ENCODE results near the gene PDK2. TPM values are rescaled to one million over a fixed set of nuclear protein-coding genes. Genes with fewer than 3 reads are reported as not detected.
A peak's percentile ranks its signal among the peaks of the same experiment; 100 is the strongest.

PDK2 gene
- total and polyA plus RNA-seq, 9 of the 15 experiments (the other 6 are each of a cell fraction or from before 2014, with no cell fraction given), result 0.03 to 2.5 (median 1.4) TPM

DNA sequence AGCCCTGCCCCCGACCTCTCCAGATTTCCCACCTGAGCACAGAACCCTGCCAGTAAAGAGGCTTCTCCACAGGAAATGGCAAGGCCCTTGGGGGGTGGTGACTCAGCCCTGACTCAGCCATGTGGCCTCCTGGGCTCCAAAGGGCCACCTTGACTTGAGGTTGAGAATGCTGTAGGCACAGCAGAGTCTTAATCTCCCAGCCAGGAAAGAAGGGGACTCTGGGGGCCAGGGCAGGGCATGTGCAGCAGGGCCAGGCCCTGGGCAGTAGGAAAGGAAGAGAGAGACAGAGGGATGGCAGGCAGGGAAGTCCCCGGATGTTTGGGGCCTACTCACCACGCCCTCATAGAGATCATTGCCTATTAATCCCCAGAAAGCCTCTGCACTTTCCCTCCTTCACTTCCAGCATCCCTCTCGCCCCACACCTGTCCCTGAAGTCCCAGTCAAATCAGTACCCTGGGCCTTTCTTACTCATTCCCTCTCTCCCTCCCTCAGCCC, 44.0 kb upstream of the PDK2 start (continued):
- TF ChIP-seq, protein P1, sequence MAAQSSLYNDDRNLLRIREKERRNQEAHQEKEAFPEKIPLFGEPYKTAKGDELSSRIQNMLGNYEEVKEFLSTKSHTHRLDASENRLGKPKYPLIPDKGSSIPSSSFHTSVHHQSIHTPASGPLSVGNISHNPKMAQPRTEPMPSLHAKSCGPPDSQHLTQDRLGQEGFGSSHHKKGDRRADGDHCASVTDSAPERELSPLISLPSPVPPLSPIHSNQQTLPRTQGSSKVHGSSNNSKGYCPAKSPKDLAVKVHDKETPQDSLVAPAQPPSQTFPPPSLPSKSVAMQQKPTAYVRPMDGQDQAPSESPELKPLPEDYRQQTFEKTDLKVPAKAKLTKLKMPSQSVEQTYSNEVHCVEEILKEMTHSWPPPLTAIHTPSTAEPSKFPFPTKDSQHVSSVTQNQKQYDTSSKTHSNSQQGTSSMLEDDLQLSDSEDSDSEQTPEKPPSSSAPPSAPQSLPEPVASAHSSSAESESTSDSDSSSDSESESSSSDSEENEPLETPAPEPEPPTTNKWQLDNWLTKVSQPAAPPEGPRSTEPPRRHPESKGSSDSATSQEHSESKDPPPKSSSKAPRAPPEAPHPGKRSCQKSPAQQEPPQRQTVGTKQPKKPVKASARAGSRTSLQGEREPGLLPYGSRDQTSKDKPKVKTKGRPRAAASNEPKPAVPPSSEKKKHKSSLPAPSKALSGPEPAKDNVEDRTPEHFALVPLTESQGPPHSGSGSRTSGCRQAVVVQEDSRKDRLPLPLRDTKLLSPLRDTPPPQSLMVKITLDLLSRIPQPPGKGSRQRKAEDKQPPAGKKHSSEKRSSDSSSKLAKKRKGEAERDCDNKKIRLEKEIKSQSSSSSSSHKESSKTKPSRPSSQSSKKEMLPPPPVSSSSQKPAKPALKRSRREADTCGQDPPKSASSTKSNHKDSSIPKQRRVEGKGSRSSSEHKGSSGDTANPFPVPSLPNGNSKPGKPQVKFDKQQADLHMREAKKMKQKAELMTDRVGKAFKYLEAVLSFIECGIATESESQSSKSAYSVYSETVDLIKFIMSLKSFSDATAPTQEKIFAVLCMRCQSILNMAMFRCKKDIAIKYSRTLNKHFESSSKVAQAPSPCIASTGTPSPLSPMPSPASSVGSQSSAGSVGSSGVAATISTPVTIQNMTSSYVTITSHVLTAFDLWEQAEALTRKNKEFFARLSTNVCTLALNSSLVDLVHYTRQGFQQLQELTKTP (IDR thresholded peaks at IDR 0.05; ENCODE audit: low read depth in 1 of 2, partially characterized antibody in 2 of 2), result no peak
- no peak for TF ChIP-seq COPS2 (conservative IDR thresholded peaks at IDR 0.05)
- TF ChIP-seq, protein P2, sequence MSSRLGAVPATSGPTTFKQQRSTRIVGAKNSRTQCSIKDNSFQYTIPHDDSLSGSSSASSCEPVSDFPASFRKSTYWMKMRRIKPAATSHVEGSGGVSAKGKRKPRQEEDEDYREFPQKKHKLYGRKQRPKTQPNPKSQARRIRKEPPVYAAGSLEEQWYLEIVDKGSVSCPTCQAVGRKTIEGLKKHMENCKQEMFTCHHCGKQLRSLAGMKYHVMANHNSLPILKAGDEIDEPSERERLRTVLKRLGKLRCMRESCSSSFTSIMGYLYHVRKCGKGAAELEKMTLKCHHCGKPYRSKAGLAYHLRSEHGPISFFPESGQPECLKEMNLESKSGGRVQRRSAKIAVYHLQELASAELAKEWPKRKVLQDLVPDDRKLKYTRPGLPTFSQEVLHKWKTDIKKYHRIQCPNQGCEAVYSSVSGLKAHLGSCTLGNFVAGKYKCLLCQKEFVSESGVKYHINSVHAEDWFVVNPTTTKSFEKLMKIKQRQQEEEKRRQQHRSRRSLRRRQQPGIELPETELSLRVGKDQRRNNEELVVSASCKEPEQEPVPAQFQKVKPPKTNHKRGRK (tag; IDR thresholded peaks at IDR 0.05), result no peak
- TF ChIP-seq ZNF175 (CRISPR knock-in tag; IDR thresholded peaks at IDR 0.05; ENCODE audit: low read depth), result peak; percentile 88
- no peak for TF ChIP-seq MTF1 (CRISPR knock-in tag; IDR thresholded peaks at IDR 0.05; ENCODE audit: borderline replicate concordance)
- no peak for TF ChIP-seq HEY1 (CRISPR knock-in tag; IDR thresholded peaks at IDR 0.05; ENCODE audit: borderline replicate concordance)
- no peak for TF ChIP-seq BCOR (IDR thresholded peaks at IDR 0.05)
- TF ChIP-seq MTA3 (IDR thresholded peaks at IDR 0.05; ENCODE audit: borderline replicate concordance), result no peak
- no peak for TF ChIP-seq SMARCB1 (IDR thresholded peaks at IDR 0.05; ENCODE audit: insufficient read length, low read depth)
- no peak for TF ChIP-seq TSHZ1 (CRISPR knock-in tag; IDR thresholded peaks at IDR 0.05)
- TF ChIP-seq MYC (IDR thresholded peaks at IDR 0.05; ENCODE audit: low read depth, low read length), result no peak
- no peak for TF ChIP-seq MYC (CRISPR knock-in tag; IDR thresholded peaks at IDR 0.05; ENCODE audit: borderline replicate concordance, low read depth)
- TF ChIP-seq RCOR1 (IDR thresholded peaks at IDR 0.05; ENCODE audit: borderline replicate concordance in 1 of 2, low read depth in 2 of 2, low read length in 2 of 2), result 0 out of 4 replicates have a peak, but pooled peaks of 1 of the 2 experiments have one; percentile 14
- no peak for TF ChIP-seq U2AF1 (optimal IDR thresholded peaks at IDR 0.05; ENCODE audit: low read depth, low read length)
- no peak for TF ChIP-seq NCOA1 (IDR thresholded peaks at IDR 0.05; ENCODE audit: low read depth)
- TF ChIP-seq SMARCA4 (IDR thresholded peaks at IDR 0.05), result peak; percentile 77
- peak; percentile 29; the same call in 1 of the 2 replicates for TF ChIP-seq ZFX (CRISPR knock-in tag; IDR thresholded peaks at IDR 0.05)
- TF ChIP-seq ZNF699 (CRISPR knock-in tag; IDR thresholded peaks at IDR 0.05; ENCODE audit: insufficient replicate concordance), result no peak
- TF ChIP-seq GABPB2 (CRISPR knock-in tag; conservative IDR thresholded peaks at IDR 0.05), result no peak
- TF ChIP-seq CBX8 (IDR thresholded peaks at IDR 0.05; ENCODE audit: borderline replicate concordance, extremely low read depth, low read depth, low read length, poor library complexity, severe bottlenecking), result no peak

Data from K562 (cell line).